ENCODE data around the gene TRAIP. TPM values are rescaled to one million over a fixed set of nuclear protein-coding genes. Genes with fewer than 3 reads are reported as not detected.

Gene TRAIP
- total RNA-seq, 1 donor from 2014 or later: 0.63 TPM

GRCh38 chr3:49889296-49889695 is 32.9 kb upstream of the TRAIP start:
- H3K9me3 ChIP-seq (replicated peaks): no peaks in the 10 kb centered on the region
- no peak for DNase-seq
- intact Hi-C loops (cut with micrococcal nuclease): no loop called here
- no peak for TF ChIP-seq CTCF (IDR thresholded peaks at IDR 0.05; ENCODE audit: borderline replicate concordance)
- H3K4me1 ChIP-seq: no peaks in the 10 kb centered on the region
- H3K36me3 ChIP-seq: no peaks in the 10 kb centered on the region
- no peak overlapping the region for H3K27ac ChIP-seq (replicated peaks)
- H3K27me3 ChIP-seq (ENCODE audit: low read depth): no peaks in the 10 kb centered on the region
- H3K4me3 ChIP-seq: no peak overlapping the region

GRCh38 chr3:49886922-49887265 is 30.5 kb upstream of the TRAIP start:
- H3K4me3 ChIP-seq: no peak overlapping the region
- intact Hi-C loops (cut with micrococcal nuclease): no loop called here
- H3K27ac ChIP-seq (replicated peaks): no peak overlapping the region
- DNase-seq: no peak
- H3K4me1 ChIP-seq: peaks cover 10% of the 10 kb centered on the region
- no peak for TF ChIP-seq CTCF (IDR thresholded peaks at IDR 0.05; ENCODE audit: borderline replicate concordance)
- H3K27me3 ChIP-seq (ENCODE audit: low read depth): no peaks in the 10 kb centered on the region
- H3K9me3 ChIP-seq (replicated peaks): no peaks in the 10 kb centered on the region
- H3K36me3 ChIP-seq: no peaks in the 10 kb centered on the region

- H3K4me1 ChIP-seq: peaks cover 26% of the 10 kb centered on the region
- intact Hi-C loops (cut with micrococcal nuclease): no loop called here
- H3K36me3 ChIP-seq: no peaks in the 10 kb centered on the region
- TF ChIP-seq CTCF (IDR thresholded peaks at IDR 0.05; ENCODE audit: borderline replicate concordance): no peak
- H3K4me3 ChIP-seq: no peak overlapping the region
- no peaks in the 10 kb centered on the region for H3K9me3 ChIP-seq (replicated peaks)
- H3K27ac ChIP-seq (replicated peaks): no peak overlapping the region
- no peak for DNase-seq
- H3K27me3 ChIP-seq (ENCODE audit: low read depth): no peaks in the 10 kb centered on the region
Observed at GRCh38 chr3:49883998-49884397, 27.6 kb upstream of the TRAIP start.

- TF ChIP-seq CTCF (IDR thresholded peaks at IDR 0.05; ENCODE audit: borderline replicate concordance): no peak
- peaks cover 26% of the 10 kb centered on the region for H3K4me1 ChIP-seq
- H3K4me3 ChIP-seq: no peak overlapping the region
- H3K27ac ChIP-seq (replicated peaks): peak overlapping the region; percentile 72
- H3K9me3 ChIP-seq (replicated peaks): no peaks in the 10 kb centered on the region
- H3K36me3 ChIP-seq: no peaks in the 10 kb centered on the region
- no peaks in the 10 kb centered on the region for H3K27me3 ChIP-seq (ENCODE audit: low read depth)
- intact Hi-C loops (cut with micrococcal nuclease): no loop called here
- peak; percentile 40 for DNase-seq
Observed at GRCh38 chr3:49882166-49882565, 25.8 kb upstream of the TRAIP start.

GRCh38 chr3:49880581-49881315 is 24.4 kb upstream of the TRAIP start:
- Histone ChIP-seq H3K27me3 (ENCODE audit: low read depth) (no peaks in the 10 kb centered on the region), H3K36me3 (no peaks in the 10 kb centered on the region), H3K4me1 (peaks cover 26% of the 10 kb centered on the region), H3K27ac (replicated peaks) (no peak overlapping the region), H3K4me3 (no peak overlapping the region), H3K9me3 (replicated peaks) (no peaks in the 10 kb centered on the region)
- intact Hi-C loops (cut with micrococcal nuclease): no loop called here
- DNase-seq: no peak
- TF ChIP-seq CTCF (IDR thresholded peaks at IDR 0.05; ENCODE audit: borderline replicate concordance): no peak
